GM21381 (cell line): Measurements from ENCODE around the gene GNGT1.
"Not testable (repeated sequence)": the region's sequence is repeated elsewhere in the genome, so short reads cannot be mapped to it uniquely, and the experiment has no call there.

Source experiments
- ATAC-seq: cut with Tn5 transposase; IDR thresholded peaks from one replicate; pipeline ENCODE4 v1.9.1; 2021; ENCODE audit warnings: mild to moderate bottlenecking, moderate library complexity; ENCODE audit not compliant: unreplicated experiment

Gene GNGT1

DNA sequence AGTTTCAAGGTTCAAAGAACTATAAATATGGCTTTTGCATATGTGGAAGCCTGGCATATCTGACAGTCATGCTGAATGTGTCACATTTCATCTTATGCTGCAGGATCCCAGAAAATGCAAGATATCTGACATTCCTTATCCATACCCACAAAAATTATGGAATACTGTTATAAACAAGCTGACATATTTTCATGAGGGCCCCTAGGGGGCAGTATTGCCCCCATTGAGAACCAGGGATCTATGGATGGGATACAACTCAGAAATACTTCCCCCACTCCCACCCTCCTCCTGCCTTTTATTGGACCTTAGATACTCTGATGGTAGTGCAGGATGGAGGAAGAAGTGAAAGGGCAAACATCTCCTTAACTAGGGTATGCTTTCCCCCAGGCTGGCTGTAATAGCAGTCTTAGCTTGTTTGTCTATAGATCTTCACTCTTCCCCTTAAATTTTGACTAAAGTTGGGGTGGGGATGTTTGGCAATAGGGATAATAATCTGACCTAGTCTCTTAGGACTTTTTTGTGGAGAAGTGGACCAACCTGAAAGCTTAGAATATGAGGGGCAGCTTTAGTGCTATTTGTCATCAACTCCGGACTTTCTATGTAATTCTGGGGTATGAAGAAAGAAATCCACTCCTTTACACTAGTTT lies 3.5 kb upstream of the GNGT1 start:
- no peak for ATAC-seq

GRCh38 chr7:93910076-93910994 lies 4.0 kb downstream of the GNGT1 start:
- ATAC-seq: no peak

- not testable (repeated sequence) for ATAC-seq
Measured at GRCh38 chr7:93911242-93911641, 4.9 kb downstream of the GNGT1 start.

DNA sequence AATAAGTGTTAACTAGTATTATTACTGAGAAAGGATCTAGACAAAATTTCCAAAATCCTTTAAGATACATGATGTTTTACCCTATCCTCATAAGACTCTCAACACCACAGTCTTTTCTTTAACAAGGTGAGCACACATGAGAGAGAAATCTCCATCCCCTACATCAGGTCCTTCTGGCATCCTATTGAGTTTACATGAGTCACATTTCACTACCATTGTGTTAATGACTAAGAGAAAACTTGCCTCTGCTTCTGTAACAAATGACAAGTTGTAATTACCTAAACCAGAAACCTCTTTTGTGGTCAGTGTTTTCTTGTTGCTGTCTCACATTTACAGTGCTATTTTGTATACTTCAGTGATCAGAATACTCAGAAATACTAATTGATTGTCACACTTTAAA lies 5.3 kb downstream of the GNGT1 start:
- not testable (repeated sequence) for ATAC-seq

GRCh38 chr7:93913197-93913596 lies 6.8 kb downstream of the GNGT1 start:
- no peak for ATAC-seq

GRCh38 chr7:93914581-93915066 lies 8.3 kb downstream of the GNGT1 start:
- no peak for ATAC-seq

DNA sequence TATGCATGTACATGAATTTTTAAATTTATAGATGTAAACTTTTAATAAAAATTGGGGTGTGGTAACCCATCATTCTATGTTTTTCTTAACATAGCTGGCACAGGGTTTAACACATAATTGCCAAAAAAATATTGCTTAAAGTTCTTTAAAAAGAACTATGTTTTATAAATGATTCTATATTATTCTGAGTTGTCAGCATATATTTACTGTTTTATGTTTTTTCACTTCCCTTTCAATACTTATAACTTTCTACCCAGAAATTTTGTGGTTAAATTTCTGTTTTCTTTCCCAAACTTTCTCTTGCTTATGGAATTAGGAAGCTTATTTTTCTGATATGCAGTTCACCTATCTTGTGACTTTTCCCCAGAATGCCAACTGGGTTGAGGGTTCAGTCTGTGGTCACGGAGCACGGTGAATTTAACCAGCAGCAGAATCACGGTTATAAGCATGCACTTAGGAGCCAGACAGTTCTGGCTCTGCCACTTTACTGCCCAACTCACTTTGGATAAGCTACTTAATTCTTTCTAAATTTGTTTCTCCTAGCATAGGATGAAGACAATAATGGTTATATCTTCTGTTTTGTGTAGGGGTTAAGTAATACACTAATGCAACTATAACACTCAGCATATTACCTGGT lies 9.0 kb downstream of the GNGT1 start:
- not testable (repeated sequence) for ATAC-seq

GRCh38 chr7:93915888-93916287 lies 9.5 kb downstream of the GNGT1 start:
- not testable (repeated sequence) for ATAC-seq

DNA sequence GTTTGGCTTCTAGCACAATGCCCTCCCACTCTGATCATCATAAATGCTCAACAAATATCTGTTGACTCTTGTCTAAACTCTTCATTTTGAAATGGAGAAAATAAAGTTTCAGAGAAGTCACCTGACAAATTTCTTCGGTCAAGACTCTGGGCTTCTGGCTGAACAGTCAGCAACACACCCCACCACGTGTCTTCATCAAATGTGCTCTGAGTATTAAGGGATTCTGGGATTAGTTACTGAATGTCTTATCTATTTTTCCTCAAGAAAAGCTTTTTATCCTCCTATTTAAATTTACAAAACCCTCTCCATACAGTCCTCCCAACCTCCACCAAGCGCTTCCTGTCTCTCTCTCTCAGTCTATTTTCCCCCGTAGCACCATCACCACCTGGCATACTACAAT lies 9.9 kb downstream of the GNGT1 start:
- ATAC-seq: not testable (repeated sequence)

- ATAC-seq: no peak
Measured at GRCh38 chr7:93920496-93921182, 14.3 kb downstream of the GNGT1 start.

DNA sequence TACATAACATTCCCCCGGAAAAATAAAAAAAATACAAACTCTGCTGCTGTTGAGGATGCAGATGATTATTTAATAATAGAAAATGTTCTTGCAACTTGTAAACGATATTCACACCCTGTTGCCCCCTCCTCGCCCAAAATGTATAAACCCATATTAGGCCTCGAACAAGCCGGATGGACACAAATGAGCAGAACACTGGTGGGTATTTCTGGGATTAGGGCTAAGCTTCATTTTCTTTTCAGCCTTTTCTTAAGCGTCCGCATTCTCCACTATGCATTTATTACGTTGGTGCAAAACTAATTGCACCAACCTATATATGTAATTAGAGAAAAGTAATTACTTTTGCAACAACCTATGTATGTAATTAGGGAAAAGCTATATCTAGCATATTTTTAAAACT lies 14.8 kb downstream of the GNGT1 start:
- no peak for ATAC-seq

- peak; percentile 89 for ATAC-seq
Measured at GRCh38 chr7:93921607-93922566, 15.5 kb downstream of the GNGT1 start, which contains the start of gene GNG11. TSS of gene GNG11 (plus strand) at chr7:93921735. CDS start at chr7:93922138, 403 bp downstream.

GRCh38 chr7:93923296-93923695 lies 16.9 kb downstream of the GNGT1 start:
- ATAC-seq: no peak

DNA sequence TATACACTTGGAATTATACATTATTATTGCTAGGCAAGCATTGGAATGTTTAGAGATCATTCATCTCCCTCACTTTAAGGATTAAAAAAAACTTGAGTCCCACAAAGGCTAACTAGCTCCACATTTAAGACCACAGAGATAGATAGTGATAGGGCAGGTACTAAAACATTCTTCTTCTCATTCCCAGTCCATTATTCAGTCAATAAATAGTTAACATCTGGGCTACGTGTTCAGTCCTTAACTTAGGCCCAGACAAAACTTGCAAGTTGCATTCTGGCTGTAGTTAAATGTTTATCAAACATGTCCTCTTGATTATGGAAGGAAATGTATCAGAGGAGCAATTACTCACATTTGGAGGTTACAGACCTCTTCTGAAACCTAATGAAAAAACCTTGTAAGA lies 17.6 kb downstream of the GNGT1 start:
- ATAC-seq: no peak

- no peak for ATAC-seq
Measured at GRCh38 chr7:93926800-93927199, 20.4 kb downstream of the GNGT1 start.

DNA sequence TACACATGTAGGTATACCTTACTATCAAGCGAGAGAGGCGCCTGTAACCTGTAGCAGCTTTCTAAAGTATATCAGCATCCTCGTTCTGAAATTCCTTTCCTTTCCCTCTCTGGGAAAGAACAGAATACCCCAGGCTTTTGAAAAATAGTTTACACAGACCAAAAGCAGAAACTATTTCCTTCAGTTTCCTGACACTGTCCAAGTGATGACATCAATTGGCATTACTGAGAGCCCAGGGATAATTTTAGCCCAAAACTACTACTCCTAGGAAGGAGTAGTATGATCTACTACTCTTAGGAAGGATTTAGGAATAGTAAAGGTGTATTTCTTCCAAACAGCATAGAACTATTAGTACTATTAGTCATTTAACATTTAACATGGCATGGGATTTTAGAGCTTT lies 21.2 kb downstream of the GNGT1 start:
- no peak for ATAC-seq

DNA sequence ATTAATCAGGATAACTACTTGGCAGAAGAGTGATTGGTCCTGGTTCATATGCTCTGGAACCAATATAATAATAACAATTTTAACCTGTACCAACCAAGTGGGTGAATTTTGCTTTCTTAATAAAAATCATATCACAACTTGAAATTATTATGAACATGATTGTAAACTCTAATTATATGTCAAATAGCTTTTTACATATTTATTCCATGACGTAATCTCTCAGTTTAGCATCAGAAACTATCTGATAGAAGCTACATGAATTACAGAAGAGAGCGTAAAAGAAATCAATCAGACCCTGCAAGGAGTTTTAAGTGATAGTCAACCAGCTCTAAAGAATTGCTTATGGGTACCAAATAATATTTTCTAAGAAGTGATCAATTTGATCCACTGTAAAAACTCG lies 25.3 kb downstream of the GNGT1 start:
- ATAC-seq: no peak

GRCh38 chr7:93933156-93933555 lies 26.8 kb downstream of the GNGT1 start:
- no peak for ATAC-seq

GRCh38 chr7:93935102-93935501 lies 28.7 kb downstream of the GNGT1 start:
- no peak for ATAC-seq

DNA sequence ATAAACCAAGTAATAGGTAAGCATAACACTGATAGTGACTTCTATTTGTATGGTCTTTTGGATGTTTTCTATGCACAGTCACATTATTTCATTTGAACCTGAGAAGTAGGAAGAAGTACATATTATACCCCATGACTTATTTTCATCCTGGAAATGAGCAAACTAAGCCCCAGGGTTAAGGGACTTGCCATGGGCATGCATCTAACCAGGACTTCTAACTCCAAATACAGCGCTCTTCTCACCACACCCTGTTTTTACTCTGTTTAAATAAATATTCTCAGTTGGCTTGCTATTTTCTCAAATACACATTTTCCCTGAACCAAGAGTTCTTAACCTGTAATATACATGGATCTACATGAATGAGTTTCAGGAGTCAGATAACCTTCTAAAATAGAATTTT lies 31.5 kb downstream of the GNGT1 start:
- no peak for ATAC-seq
